ENCODE results near the gene SCN1B.

DNA sequence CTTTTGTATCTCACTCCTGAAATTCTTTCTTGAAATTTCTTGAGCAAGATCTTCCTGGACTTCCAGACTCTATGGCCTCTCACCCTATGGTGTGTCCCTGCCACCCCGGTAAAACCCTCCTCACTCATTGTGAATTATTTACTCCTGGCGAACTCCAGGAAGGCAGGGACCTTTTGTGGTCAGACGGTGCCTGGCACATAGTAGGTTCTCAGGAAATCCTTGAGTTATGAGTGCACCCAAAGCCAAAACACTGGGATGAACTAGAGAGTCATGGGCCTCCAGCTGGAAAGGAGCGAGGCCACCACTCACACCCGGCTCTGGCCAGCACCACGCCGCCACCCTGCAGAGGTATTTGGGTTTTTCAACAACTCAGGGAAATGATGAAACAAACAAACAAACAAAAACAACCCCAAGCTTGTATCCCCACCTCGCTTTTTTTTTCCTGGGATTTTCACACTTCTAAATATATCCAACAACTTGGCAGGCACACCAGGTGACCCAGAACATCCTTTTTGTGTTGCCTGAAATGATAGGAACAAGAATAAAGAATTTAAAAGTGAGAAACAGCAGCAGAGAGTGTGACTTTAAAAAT, 22.4 kb downstream of the SCN1B start:
- no peak for TF ChIP-seq CTCF (IDR thresholded peaks at IDR 0.05; ENCODE audit: insufficient read depth, low read length, poor library complexity, severe bottlenecking)
- TF ChIP-seq EZH2phosphoT487 (conservative IDR thresholded peaks at IDR 0.05; ENCODE audit: low read length) = no peak
